Bronchial epithelial cell (primary cell): Measurements from ENCODE around the gene FGF12. TPM values are rescaled to one million over a fixed set of nuclear protein-coding genes. Genes with fewer than 3 reads are reported as not detected.

ENCODE experiments used
- DNase-seq: peaks from one replicate; pipeline ENCODE4 v3.0.0-alpha.2; 2010; ENCODE audit warnings: low read depth
- FAIRE-seq: peaks from 2 replicates; lab custom pipeline; 2011; peaks lifted over from hg19 to GRCh38; lab: Jason Lieb, UNC
- H3K27me3 ChIP-seq: 2 replicates; pipeline ENCODE4 v1.5.1; 2011; ENCODE audit warnings: low read length; ENCODE audit not compliant: control insufficient read depth, insufficient read depth
- H3K36me3 ChIP-seq: 2 replicates; pipeline ENCODE4 v1.5.1; 2011; ENCODE audit warnings: low read length; ENCODE audit not compliant: control insufficient read depth, insufficient read depth
- H3K4me3 ChIP-seq: 2 replicates; pipeline ENCODE4 v1.5.1; 2011; ENCODE audit warnings: mild to moderate bottlenecking, low read depth, low read length, control low read depth
- CTCF ChIP-seq: IDR thresholded peaks from 2 replicates; pipeline ENCODE4 v1.5.1; 2011; ENCODE audit warnings: mild to moderate bottlenecking, moderate library complexity, low read length, control low read depth, inconsistent platforms; ENCODE audit not compliant: insufficient read depth, severe bottlenecking
- total RNA-seq: library from RNA; depleted of rRNA; stranded (reverse); fragments of >200 nt; gene quantifications from 2 replicates; pipeline ENCODE4 v1.2.1, GENCODE V29; 2014

The FGF12 gene
- total RNA-seq, 1 donor from 2014 or later = not detected

DNA sequence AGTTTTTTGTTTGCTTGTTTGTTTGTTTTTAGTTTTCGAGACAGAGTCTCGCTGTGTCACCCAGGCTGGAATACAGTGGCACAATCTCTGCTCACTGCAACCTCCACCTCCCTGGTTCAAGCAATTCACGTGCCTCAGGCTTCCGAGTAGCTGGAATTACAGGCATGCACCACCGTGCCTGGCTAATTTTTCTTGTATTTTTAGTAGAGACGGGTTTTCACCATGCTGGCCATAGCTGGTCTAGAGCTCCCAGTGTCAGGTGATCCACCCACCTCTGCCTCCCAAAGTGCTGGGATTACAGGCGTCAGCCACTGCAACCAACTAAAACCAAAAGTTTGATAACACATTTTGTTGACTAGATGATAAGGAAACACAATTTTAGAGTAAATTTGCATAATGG, 372.7 kb downstream of the FGF12 start:
- FAIRE-seq (no peak), DNase-seq (no peak)
- Histone ChIP-seq H3K27me3 (no peaks in the 10 kb centered on the region), H3K36me3 (no peaks in the 10 kb centered on the region), H3K4me3 (no peak overlapping the region)
- no peak for TF ChIP-seq CTCF

GRCh38 chr3:192352142-192352541, 375.2 kb downstream of the FGF12 start:
- FAIRE-seq = no peak
- DNase-seq = no peak
- TF ChIP-seq CTCF = no peak

GRCh38 chr3:192351441-192351840, 375.9 kb downstream of the FGF12 start:
- TF ChIP-seq CTCF = no peak
- no peak overlapping the region for H3K4me3 ChIP-seq
- DNase-seq (no peak), FAIRE-seq (no peak)
- no peaks in the 10 kb centered on the region for H3K27me3 ChIP-seq
- no peaks in the 10 kb centered on the region for H3K36me3 ChIP-seq

More at GRCh38 chr3:192352142-192352541, 375.2 kb downstream of the FGF12 start:
- H3K36me3 ChIP-seq = no peaks in the 10 kb centered on the region
- H3K4me3 ChIP-seq = no peak overlapping the region
- H3K27me3 ChIP-seq = no peaks in the 10 kb centered on the region

- Histone ChIP-seq H3K4me3 (no peak overlapping the region), H3K36me3 (no peaks in the 10 kb centered on the region), H3K27me3 (no peaks in the 10 kb centered on the region)
- TF ChIP-seq CTCF = no peak
- FAIRE-seq (no peak), DNase-seq (no peak)
These were observed 387.3 kb downstream of the FGF12 start for GRCh38 chr3:192340031-192340430.

DNA sequence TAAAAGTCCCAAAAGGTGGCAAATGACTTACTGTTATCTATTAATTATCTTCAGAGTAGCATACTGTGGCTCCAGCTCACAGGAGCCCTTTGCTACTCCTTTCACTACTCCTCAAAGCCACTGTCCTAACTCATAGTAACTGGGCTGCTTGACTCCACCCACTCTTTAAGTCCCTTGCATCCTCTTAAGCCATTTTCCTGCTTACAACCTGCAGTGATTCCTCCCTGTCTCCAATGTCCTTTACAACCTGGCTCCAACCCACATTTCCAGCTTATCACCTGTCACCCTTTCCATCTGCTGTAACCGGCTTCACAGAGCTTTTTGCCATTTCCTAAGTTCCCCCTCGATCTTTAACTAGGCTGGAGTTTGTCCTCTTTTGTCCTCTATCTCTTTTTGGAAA, 388.1 kb downstream of the FGF12 start:
- no peaks in the 10 kb centered on the region for H3K36me3 ChIP-seq
- no peaks in the 10 kb centered on the region for H3K27me3 ChIP-seq
- FAIRE-seq (no peak), DNase-seq (no peak)
- no peak overlapping the region for H3K4me3 ChIP-seq
- no peak for TF ChIP-seq CTCF

DNA sequence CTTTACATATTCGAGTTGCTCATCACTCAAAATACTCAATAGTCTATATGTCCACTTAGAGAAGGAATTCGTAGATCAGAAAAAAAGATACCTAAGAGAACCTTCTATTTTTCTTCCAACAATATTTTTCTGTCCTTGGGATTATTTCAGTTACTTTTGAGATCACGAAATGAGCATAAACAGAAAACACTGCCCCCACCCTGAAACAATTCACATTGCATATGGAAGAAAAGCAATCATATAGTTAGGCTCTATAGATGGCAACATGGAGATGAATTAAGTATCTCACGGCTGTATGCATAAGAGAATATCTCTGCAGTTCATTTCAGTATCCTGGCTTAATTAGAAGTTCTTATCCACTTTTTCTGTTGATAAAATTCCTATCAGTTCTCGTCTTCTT, 391.1 kb downstream of the FGF12 start:
- TF ChIP-seq CTCF = no peak
- Histone ChIP-seq H3K36me3 (no peaks in the 10 kb centered on the region), H3K27me3 (no peaks in the 10 kb centered on the region), H3K4me3 (no peak overlapping the region)
- FAIRE-seq (no peak), DNase-seq (no peak)
